Measurements from ENCODE around the gene PPIF.

DNA sequence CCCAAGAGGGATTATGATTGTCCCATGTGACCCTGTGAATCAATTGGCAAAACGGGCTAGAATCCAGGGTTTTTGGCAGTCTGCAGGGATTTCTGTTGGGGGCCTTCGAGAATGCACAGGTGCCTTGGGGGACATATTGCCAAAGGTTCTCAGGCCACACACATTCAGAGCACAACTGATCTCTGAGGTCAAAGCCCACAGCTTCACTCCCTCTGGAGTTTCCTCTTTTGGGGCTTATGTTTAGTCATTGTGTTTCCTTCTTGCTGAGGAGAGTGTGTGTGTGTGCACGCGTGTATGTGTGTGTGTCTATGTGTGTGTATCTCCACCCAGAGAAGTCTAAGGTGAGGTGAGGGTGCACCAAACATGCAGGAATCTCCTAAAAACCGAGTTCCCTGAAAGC, 8.8 kb downstream of the PPIF start:
- TF ChIP-seq CTCF (IDR thresholded peaks at IDR 0.05) (no peak), POLR2AphosphoS5 (IDR thresholded peaks at IDR 0.05) (no peak), POLR2A (IDR thresholded peaks at IDR 0.05) (no peak)
